A549 (cell line): ENCODE data around the gene AIG1. TPM values are rescaled to one million over a fixed set of nuclear protein-coding genes. Genes with fewer than 3 reads are reported as not detected.

Source experiments
- ATAC-seq, 2 experiments: fragments of 200-7000 bp in 1 of 2; fragments of >200 bp in 1 of 2; cut with Nextera tagmentation in 1 of 2; cut with Tn5 transposase in 1 of 2; 3 replicates each; pipeline versions ENCODE4 v1.8.0 to v1.9.1; 2018 to 2020; ENCODE audit warnings: mild to moderate bottlenecking in 1 of 2, moderate library complexity in 1 of 2
- CTCF ChIA-PET: fragments of 300-600 bp; sonication (Branson Sonifier 250); formaldehyde crosslinking; extraction: SDS; loops from one replicate; lab custom pipeline; 2021; ENCODE audit warnings: antibody characterized with exemption, inconsistent platforms; lab: Yijun Ruan, JAX
- POLR2A ChIA-PET: fragments of 350-600 bp; formaldehyde crosslinking; extraction: SDS; loops from one replicate; lab custom pipeline; 2021; ENCODE audit warnings: antibody characterized with exemption, inconsistent platforms; lab: Yijun Ruan, JAX
- DNase-seq, 2 experiments: peaks; one replicate each; pipeline versions ENCODE4 v3.0.0 to v3.0.0-alpha.2; 2011 to 2016; ENCODE audit warnings: low read depth in 1 of 2, low spot score in 1 of 2
- FAIRE-seq: peaks from 2 replicates; lab custom pipeline; 2011; peaks lifted over from hg19 to GRCh38; lab: Jason Lieb, UNC
- H3K27ac ChIP-seq, 2 experiments: fragments of >200 bp; sonication (Bioruptor Twin); formaldehyde crosslinking; 3 replicates each; pipeline ENCODE4 v1.5.1; 2016 to 2017
- H3K4me1 ChIP-seq: fragments of >200 bp; sonication (Bioruptor Twin); formaldehyde crosslinking; 3 replicates; pipeline ENCODE4 v1.6.1; 2016
- H3K4me2 ChIP-seq: fragments of >200 bp; sonication (Bioruptor Twin); formaldehyde crosslinking; 3 replicates; pipeline ENCODE4 v1.6.1; 2016
- H3K4me3 ChIP-seq: fragments of >200 bp; sonication (Bioruptor Twin); formaldehyde crosslinking; 3 replicates; pipeline ENCODE4 v1.5.1; 2016
- H3K9me3 ChIP-seq: fragments of >200 bp; sonication (Bioruptor Twin); formaldehyde crosslinking; 3 replicates; pipeline ENCODE4 v1.6.1; 2016
- ATOH8 ChIP-seq: fragments of 250-450 bp; sonication (Bioruptor Pico); IDR thresholded peaks from 2 replicates; pipeline ENCODE4 v1.5.0; 2020; ENCODE audit warnings: low read depth, mild to moderate bottlenecking, moderate library complexity
- BCL3 ChIP-seq: fragments of >200 bp; sonication (Bioruptor Twin); formaldehyde crosslinking; IDR thresholded peaks from 3 replicates; pipeline ENCODE4 v1.6.1; 2016
- CBX2 ChIP-seq: fragments of 200-600 bp; sonication (generic); IDR thresholded peaks from 2 replicates; pipeline ENCODE4 v1.6.1; 2016; ENCODE audit warnings: low read depth, mild to moderate bottlenecking, borderline replicate concordance
- CBX8 ChIP-seq: fragments of 200-600 bp; sonication (generic); IDR thresholded peaks from 2 replicates; pipeline ENCODE4 v1.6.1; 2016
- CEBPB ChIP-seq, 2 experiments: fragments of >200 bp in 1 of 2; sonication (Bioruptor Twin) in 1 of 2; formaldehyde crosslinking in 1 of 2; IDR thresholded peaks; 2 replicates each; pipeline ENCODE4 v1.6.1; 2012 to 2016
- CTCF ChIP-seq: fragments of >200 bp; sonication (Bioruptor Twin); formaldehyde crosslinking; IDR thresholded peaks from 3 replicates; pipeline ENCODE4 v1.5.1; 2016
- ESRRA ChIP-seq: fragments of 150-350 bp; IDR thresholded peaks from 2 replicates; pipeline ENCODE4 v1.6.1; 2014; ENCODE audit warnings: mild to moderate bottlenecking, low read length, borderline replicate concordance
- FOXS1 ChIP-seq: fragments of 250-450 bp; sonication (Bioruptor Pico); IDR thresholded peaks from 2 replicates; pipeline ENCODE4 v1.5.0; 2020; ENCODE audit warnings: mild to moderate bottlenecking, moderate library complexity
- HES2 ChIP-seq: fragments of >200 bp; sonication (Bioruptor Twin); formaldehyde crosslinking; IDR thresholded peaks from 2 replicates; pipeline ENCODE4 v1.6.1; 2016
- HMGXB4 ChIP-seq: fragments of 250-450 bp; sonication (Bioruptor Pico); IDR thresholded peaks from 2 replicates; pipeline ENCODE4 v1.5.0; 2021; ENCODE audit warnings: mild to moderate bottlenecking, moderate library complexity, borderline replicate concordance
- HOXB13 ChIP-seq: fragments of 250-450 bp; sonication (Bioruptor Pico); IDR thresholded peaks from 2 replicates; pipeline ENCODE4 v1.5.0; 2020; ENCODE audit warnings: low read depth, mild to moderate bottlenecking, moderate library complexity
- PHF8 ChIP-seq: fragments of 200-600 bp; sonication (generic); IDR thresholded peaks from 2 replicates; pipeline ENCODE4 v1.6.1; 2016; ENCODE audit warnings: low read depth, mild to moderate bottlenecking, antibody characterized with exemption, moderate library complexity, borderline replicate concordance
- RCOR1 ChIP-seq: fragments of 150-350 bp; IDR thresholded peaks from 2 replicates; pipeline ENCODE4 v1.6.1; 2014; ENCODE audit warnings: antibody characterized with exemption, low read length, low read depth
- RNF2 ChIP-seq: fragments of 200-600 bp; sonication (generic); IDR thresholded peaks from 2 replicates; pipeline ENCODE4 v1.6.1; 2016; ENCODE audit warnings: low read depth, mild to moderate bottlenecking, antibody characterized with exemption, moderate library complexity, borderline replicate concordance
- SREBF2 ChIP-seq: fragments of 450-650 bp; IDR thresholded peaks from 2 replicates; pipeline ENCODE4 v1.6.1; 2014; ENCODE audit warnings: mild to moderate bottlenecking, moderate library complexity
- ZC3H11A ChIP-seq: fragments of 450-650 bp; IDR thresholded peaks from 2 replicates; pipeline ENCODE4 v1.6.1; 2014; ENCODE audit warnings: antibody characterized with exemption, mild to moderate bottlenecking
- ZSCAN20 ChIP-seq: fragments of 250-450 bp; sonication (Bioruptor Pico); IDR thresholded peaks from 2 replicates; pipeline ENCODE4 v1.8.0; 2022; ENCODE audit warnings: mild to moderate bottlenecking, moderate library complexity
- WGBS: methylation state at CpG from one replicate; pipeline ENCODE4 v1.1.6; 2017; ENCODE audit errors: missing lambda C conversion rate; 5-methylcytosine and 5-hydroxymethylcytosine counted together
- polyA plus RNA-seq, 4 experiments: library from polyadenylated mRNA; depleted of rRNA in 3 of 4; stranded (reverse); fragments of >200 nt; fragmentation: RNase III in 1 of 4; extraction: RNeasy Plus Mini Kit Qiagen cat#74134 plus additional on column Dnase treatment in 1 of 4; gene quantifications; 2 replicates in 3 of 4; 3 replicates in 1 of 4; pipeline ENCODE4 v1.2.3, GENCODE V29; 2011 to 2017

AIG1 gene
- polyA plus RNA-seq, 2 of the 4 experiments (the other 2 are of a cell fraction): 29.5 to 38.3 TPM

GRCh38 chr6:143158113-143158581 is 97.5 kb downstream of the AIG1 start:
- ChIA-PET POLR2A (no interaction called here), CTCF (interaction anchor here (1.4 kb wide), 1 partner anchor 14 kb away, joined by 3 read pairs; no protein-coding TSS in a partner anchor)
- WGBS: 21% methylated on average over 3 of the region's 3 CpGs
- no peak for TF ChIP-seq CBX2
- TF ChIP-seq SREBF2: no peak
- no peak for TF ChIP-seq HES2
- no peak for TF ChIP-seq ZSCAN20 (CRISPR knock-in tag)
- TF ChIP-seq FOXS1: no peak
- no peak for TF ChIP-seq PHF8
- no peak for TF ChIP-seq HMGXB4
- TF ChIP-seq CEBPB (IDR thresholded peaks at IDR 0.05): no peak
- TF ChIP-seq CBX8: no peak
- TF ChIP-seq CTCF: no peak
- TF ChIP-seq RNF2: no peak
- TF ChIP-seq ATOH8 (CRISPR knock-in tag): no peak
- TF ChIP-seq HOXB13 (CRISPR knock-in tag): no peak
- Histone ChIP-seq H3K4me1 (0 out of 3 replicates have a peak, but pooled peaks cover 4% of the 10 kb centered on the region), H3K9me3 (no peaks in the 10 kb centered on the region), H3K27ac (no peak overlapping the region), H3K4me3 (no peak overlapping the region), H3K4me2 (no peak overlapping the region)
- ATAC-seq (no peak), DNase-seq (no peak), FAIRE-seq (no peak)

- no peaks in the 10 kb centered on the region for H3K9me3 ChIP-seq
- H3K27ac ChIP-seq: no peak overlapping the region
- H3K4me3 ChIP-seq: no peak overlapping the region
- TF ChIP-seq ESRRA: no peak
- TF ChIP-seq ZSCAN20 (CRISPR knock-in tag): no peak
- no peak for TF ChIP-seq ZC3H11A
- no peak for TF ChIP-seq BCL3
- no peak for TF ChIP-seq RCOR1
- TF ChIP-seq CBX2: no peak
- no peak for TF ChIP-seq HMGXB4
- no peak overlapping the region for H3K4me2 ChIP-seq
- no peak for FAIRE-seq
- no peak for DNase-seq
- ChIA-PET POLR2A (no interaction called here), CTCF (interaction anchor here (1.4 kb wide), 1 partner anchor 15 kb away, joined by 3 read pairs; no protein-coding TSS in a partner anchor)
- H3K4me1 ChIP-seq: 0 out of 3 replicates have a peak, but pooled peaks cover 4% of the 10 kb centered on the region
- 73% methylated on average over 1 of the region's 1 CpG for WGBS
- no peak for ATAC-seq
Measured at GRCh38 chr6:143159001-143159400, 98.3 kb downstream of the AIG1 start.
